K562 (cell line): ENCODE measurements around the gene USP24. TPM values are rescaled to one million over a fixed set of nuclear protein-coding genes. Genes with fewer than 3 reads are reported as not detected.
A peak's percentile ranks its signal among the peaks of the same experiment; 100 is the strongest.

Experiments used
- microRNA-seq: library from miRNA; unstranded; fragments of <30 nt; microRNA quantifications from one replicate; pipeline ENCODE4, GENCODE V29; 2018; ENCODE audit warnings: borderline microRNAs expressed
- polyA plus RNA-seq, 8 experiments: library from polyadenylated mRNA; depleted of rRNA in 4 of 8; stranded (reverse) in 5 of 8; unstranded in 3 of 8; fragments of >200 nt; fragmentation: Nextera tagmentation in 2 of 8; fragmentation: Illumina TruSeq in 1 of 8; extraction: Ambion mirVana in 2 of 8; extraction: Trizol in 1 of 8; gene quantifications; 2 replicates each; pipeline versions ENCODE4 v1.2.1 to v1.2.3, GENCODE V29; 2011 to 2014; ENCODE audit warnings: inconsistent platforms in 1 of 8, missing spikeins in 1 of 8
- small RNA-seq: library from RNA; depleted of rRNA; stranded (forward); fragments of <200 nt; gene quantifications from one replicate; pipeline ENCODE3, GENCODE V24; 2014
- total RNA-seq, 7 experiments: library from RNA; depleted of rRNA in 6 of 7; stranded (reverse); fragments of >200 nt in 6 of 7; fragmentation: Illumina TruSeq in 2 of 7; extraction: Trizol in 2 of 7; gene quantifications; 2 replicates each; pipeline versions ENCODE4 v1.2.1 to v1.2.3, GENCODE V29; 2011 to 2021; ENCODE audit warnings: low replicate concordance in 1 of 7

USP24 gene
- total and polyA plus RNA-seq, 9 of the 15 experiments (the other 6 are each of a cell fraction or from before 2014, with no cell fraction given): 7.7 to 62.6 (median 36.8) TPM

Small RNA genes lying within 50 kb of the gene (microRNA-seq; reads per million reads assigned to microRNA genes)
- gene MIR4422: 2.1 reads per million, percentile 27 among the genes with 10 or more reads in this experiment

Small RNA genes lying within 50 kb of the gene (small RNA-seq; reads per million reads assigned to genes)
- not detected for gene MIR4422

Other genes starting within 250 kb of the USP24 start
- gene TMEM61, start 234.7 kb downstream of the USP24 start, total RNA-seq (2014; rRNA removed): not detected in 2 replicates
- gene TMEM61, start 234.7 kb downstream of the USP24 start, total RNA-seq (2014; rRNA removed; fragmentation: Illumina TruSeq; extraction: Trizol): not detected in 2 replicates
- not detected in 2 replicates for gene TMEM61, start 234.7 kb downstream of the USP24 start, total RNA-seq (2015; rRNA removed; fragmentation: Illumina TruSeq; extraction: Trizol)
- not detected in 2 replicates for gene TMEM61, start 234.7 kb downstream of the USP24 start, total RNA-seq (2021)
- gene TMEM61, start 234.7 kb downstream of the USP24 start, polyA plus RNA-seq (2011; rRNA removed): not detected in 2 replicates
- not detected in 2 replicates for gene TMEM61, start 234.7 kb downstream of the USP24 start, polyA plus RNA-seq (2014; fragmentation: Illumina TruSeq; extraction: Trizol)
- gene TMEM61, start 234.7 kb downstream of the USP24 start, polyA plus RNA-seq (2014; fragmentation: Nextera tagmentation; extraction: Ambion mirVana): not detected
- not detected in 2 replicates for gene TMEM61, start 234.7 kb downstream of the USP24 start, polyA plus RNA-seq (2014; rRNA removed)
- not detected in 2 replicates for gene BSND, start 216.4 kb downstream of the USP24 start, total RNA-seq (2014; rRNA removed)
- gene BSND, start 216.4 kb downstream of the USP24 start, total RNA-seq (2014; rRNA removed; fragmentation: Illumina TruSeq; extraction: Trizol): not detected in 2 replicates
- not detected in 2 replicates for gene BSND, start 216.4 kb downstream of the USP24 start, total RNA-seq (2015; rRNA removed; fragmentation: Illumina TruSeq; extraction: Trizol)
- gene BSND, start 216.4 kb downstream of the USP24 start, total RNA-seq (2021): not detected in 2 replicates
- not detected in 2 replicates for gene BSND, start 216.4 kb downstream of the USP24 start, polyA plus RNA-seq (2011; rRNA removed)
- not detected in 2 replicates for gene BSND, start 216.4 kb downstream of the USP24 start, polyA plus RNA-seq (2014; fragmentation: Illumina TruSeq; extraction: Trizol)
- not detected for gene BSND, start 216.4 kb downstream of the USP24 start, polyA plus RNA-seq (2014; fragmentation: Nextera tagmentation; extraction: Ambion mirVana)
- gene BSND, start 216.4 kb downstream of the USP24 start, polyA plus RNA-seq (2014; rRNA removed): not detected in 2 replicates
- 46.0 and 70.3 TPM in 2 replicates for gene PCSK9, start 175.8 kb downstream of the USP24 start, total RNA-seq (2014; rRNA removed)
- gene PCSK9, start 175.8 kb downstream of the USP24 start, total RNA-seq (2014; rRNA removed; fragmentation: Illumina TruSeq; extraction: Trizol): 6.6 and 10.2 TPM in 2 replicates
- 24.7 and 26.1 TPM in 2 replicates for gene PCSK9, start 175.8 kb downstream of the USP24 start, total RNA-seq (2015; rRNA removed; fragmentation: Illumina TruSeq; extraction: Trizol)
- 58.6 and 66.9 TPM in 2 replicates for gene PCSK9, start 175.8 kb downstream of the USP24 start, total RNA-seq (2021)
- 11.2 and 55.2 TPM in 2 replicates for gene PCSK9, start 175.8 kb downstream of the USP24 start, polyA plus RNA-seq (2011; rRNA removed)
- gene PCSK9, start 175.8 kb downstream of the USP24 start, polyA plus RNA-seq (2014; fragmentation: Illumina TruSeq; extraction: Trizol): 25.7 and 32.4 TPM in 2 replicates
- 1 to 10 TPM; 3.2 to 4.3 TPM for gene PCSK9, start 175.8 kb downstream of the USP24 start, polyA plus RNA-seq (2014; fragmentation: Nextera tagmentation; extraction: Ambion mirVana)
- gene PCSK9, start 175.8 kb downstream of the USP24 start, polyA plus RNA-seq (2014; rRNA removed): 37.9 and 43.9 TPM in 2 replicates